Suprapubic skin (tissue), 3 donors: ENCODE data around the gene CRTC3.

ENCODE experiments used
- CTCF ChIP-seq, 2 donors: fragments of 200-600 bp in 1 of 2; fragments of 450-650 bp in 1 of 2; sonication (generic) in 1 of 2; IDR thresholded peaks; one replicate each; pipeline ENCODE4 v1.5.1; 2016 to 2019; ENCODE audit warnings: antibody characterized with exemption in 2 of 2, mild to moderate bottlenecking in 1 of 2, moderate library complexity in 1 of 2
- POLR2A ChIP-seq, 2 donors: fragments of 450-650 bp; IDR thresholded peaks; one replicate each; pipeline ENCODE4 v1.6.1; 2017; ENCODE audit warnings: antibody characterized with exemption in 2 of 2, mild to moderate bottlenecking in 2 of 2, moderate library complexity in 2 of 2

- TF ChIP-seq POLR2A (IDR thresholded peaks at IDR 0.05) (no peak), CTCF (IDR thresholded peaks at IDR 0.05) (no peak)
These were observed 23.1 kb downstream of the CRTC3 start for GRCh38 chr15:90552929-90553211.
